C4-2B (cell line): ENCODE results near the gene MAP3K20.

Source experiments
- CTCF ChIP-seq: fragments of 450-650 bp; conservative IDR thresholded peaks from 2 replicates; pipeline ENCODE4 v1.5.1; 2017; ENCODE audit warnings: mild to moderate bottlenecking
- ZFX ChIP-seq: fragments of 450-650 bp; IDR thresholded peaks from 2 replicates; pipeline ENCODE4 v1.6.1; 2017

GRCh38 chr2:173238831-173239230, 163.2 kb downstream of the MAP3K20 start:
- no peak for TF ChIP-seq CTCF
- no peak for TF ChIP-seq ZFX
